Measurements from ENCODE around the gene COPB2.

GRCh38 chr3:139380575-139380974 lies 8.9 kb downstream of the COPB2 start:
- TF ChIP-seq CTCF (IDR thresholded peaks at IDR 0.05) = no peak
- no peak for TF ChIP-seq USF1 (IDR thresholded peaks at IDR 0.05; ENCODE audit: borderline replicate concordance, low read depth)

Data from SK-N-SH (cell line).